ENCODE data around the gene MSH6. TPM values are rescaled to one million over a fixed set of nuclear protein-coding genes. Genes with fewer than 3 reads are reported as not detected.

The MSH6 gene
- total RNA-seq, 2 experiments from 2014 or later, result 291 to 525 TPM

- TSS peak; percentile 98 for BruUV-seq (replicated peaks)
- no peaks in the 10 kb centered on the region for H3K9me2 ChIP-seq (ENCODE audit: insufficient read depth, low read length)
- H4K20me1 ChIP-seq (ENCODE audit: insufficient read depth, low read length), result no peaks in the 10 kb centered on the region
- peaks cover 82% of the 10 kb centered on the region for H3K4me1 ChIP-seq (ENCODE audit: insufficient read depth, low read length, poor library complexity, severe bottlenecking)
- 0 out of 2 replicates have a peak, but pooled peaks cover 3% of the 10 kb centered on the region for H3K9me3 ChIP-seq (ENCODE audit: low read length)
- peak overlapping the region; percentile 94 for H3K27ac ChIP-seq (ENCODE audit: low read depth, low read length, poor library complexity, severe bottlenecking)
- H3K36me3 ChIP-seq (ENCODE audit: insufficient read depth, low read length), result peaks cover 90% of the 10 kb centered on the region
- intact Hi-C loops (cut with micrococcal nuclease; ENCODE audit: unreplicated experiment), result no loop called here
- CTCF ChIA-PET (ENCODE audit: unreplicated experiment), result interaction anchor here (0.9 to 2.2 kb wide), 4 partner anchors 10 to 33 kb away, joined by 3 to 9 read pairs (median 5); no protein-coding TSS in a partner anchor
- H2AFZ ChIP-seq (ENCODE audit: low read length), result no peak overlapping the region
- peak overlapping the region; percentile 28 for H3K4me3 ChIP-seq (ENCODE audit: low read depth, low read length, poor library complexity, severe bottlenecking)
- peaks cover 88% of the 10 kb centered on the region for H3K79me2 ChIP-seq (ENCODE audit: insufficient read depth, low read depth, low read length)
- DNase-seq (ENCODE audit: low spot score), result no peak
- POLR2A ChIA-PET, result interaction anchor here (0.6 to 6.3 kb wide), 18 partner anchors 9 to 77 kb away, joined by 3 to 78 read pairs (median 5); partner anchors contain the start of gene MSH6
- no peak for TF ChIP-seq EZH2phosphoT487 (IDR thresholded peaks at IDR 0.05; ENCODE audit: borderline replicate concordance, low read depth, low read length)
- TF ChIP-seq, protein P1, sequence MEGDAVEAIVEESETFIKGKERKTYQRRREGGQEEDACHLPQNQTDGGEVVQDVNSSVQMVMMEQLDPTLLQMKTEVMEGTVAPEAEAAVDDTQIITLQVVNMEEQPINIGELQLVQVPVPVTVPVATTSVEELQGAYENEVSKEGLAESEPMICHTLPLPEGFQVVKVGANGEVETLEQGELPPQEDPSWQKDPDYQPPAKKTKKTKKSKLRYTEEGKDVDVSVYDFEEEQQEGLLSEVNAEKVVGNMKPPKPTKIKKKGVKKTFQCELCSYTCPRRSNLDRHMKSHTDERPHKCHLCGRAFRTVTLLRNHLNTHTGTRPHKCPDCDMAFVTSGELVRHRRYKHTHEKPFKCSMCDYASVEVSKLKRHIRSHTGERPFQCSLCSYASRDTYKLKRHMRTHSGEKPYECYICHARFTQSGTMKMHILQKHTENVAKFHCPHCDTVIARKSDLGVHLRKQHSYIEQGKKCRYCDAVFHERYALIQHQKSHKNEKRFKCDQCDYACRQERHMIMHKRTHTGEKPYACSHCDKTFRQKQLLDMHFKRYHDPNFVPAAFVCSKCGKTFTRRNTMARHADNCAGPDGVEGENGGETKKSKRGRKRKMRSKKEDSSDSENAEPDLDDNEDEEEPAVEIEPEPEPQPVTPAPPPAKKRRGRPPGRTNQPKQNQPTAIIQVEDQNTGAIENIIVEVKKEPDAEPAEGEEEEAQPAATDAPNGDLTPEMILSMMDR (conservative IDR thresholded peaks at IDR 0.05; ENCODE audit: low read length), result 0 out of 2 replicates have a peak, but pooled peaks have one; percentile 5
- peak overlapping the region; percentile 50 for H3K4me2 ChIP-seq (ENCODE audit: low read length)
These were observed 47.6 kb upstream of the MSH6 start for GRCh38 chr2:47735136-47735869.

DNA sequence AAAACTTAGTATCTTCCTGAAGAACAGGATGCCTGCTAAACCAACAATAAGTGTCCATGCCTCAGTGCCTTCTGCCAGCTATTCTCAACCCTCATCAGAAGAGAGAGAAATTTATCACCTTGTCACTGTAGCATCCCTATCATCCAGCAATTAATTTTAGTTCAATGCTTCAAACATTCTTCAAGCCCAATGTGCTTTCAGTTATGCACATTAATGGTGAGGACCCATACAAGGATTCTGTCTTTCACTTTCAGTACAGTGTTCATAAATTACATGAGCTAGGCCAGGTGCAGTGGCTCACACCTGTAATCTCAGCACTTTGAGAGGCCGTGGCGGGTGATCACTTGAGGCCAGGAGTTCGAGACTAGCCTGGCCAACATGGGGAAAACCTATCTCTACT, 47.0 kb upstream of the MSH6 start:
- peak overlapping the region; percentile 50 for H3K4me2 ChIP-seq (ENCODE audit: low read length)
- H3K79me2 ChIP-seq (ENCODE audit: insufficient read depth, low read depth, low read length), result peaks cover 84% of the 10 kb centered on the region
- no peaks in the 10 kb centered on the region for H4K20me1 ChIP-seq (ENCODE audit: insufficient read depth, low read length)
- TF ChIP-seq EZH2phosphoT487 (IDR thresholded peaks at IDR 0.05; ENCODE audit: borderline replicate concordance, low read depth, low read length), result no peak
- POLR2A ChIA-PET, result interaction anchor here (0.6 to 6.3 kb wide), 18 partner anchors 9 to 80 kb away, joined by 3 to 78 read pairs (median 5); partner anchors contain the start of gene MSH6
- no TSS peak for BruUV-seq (replicated peaks)
- peaks cover 90% of the 10 kb centered on the region for H3K36me3 ChIP-seq (ENCODE audit: insufficient read depth, low read length)
- H3K9me3 ChIP-seq (ENCODE audit: low read length), result 0 out of 2 replicates have a peak, but pooled peaks cover 4% of the 10 kb centered on the region
- peak overlapping the region; percentile 94 for H3K27ac ChIP-seq (ENCODE audit: low read depth, low read length, poor library complexity, severe bottlenecking)
- peak; percentile 83 for DNase-seq (ENCODE audit: low spot score)
- intact Hi-C loops (cut with micrococcal nuclease; ENCODE audit: unreplicated experiment), result loop anchor here (2.0 kb wide), 1 partner anchor 17 kb away; no protein-coding TSS in a partner anchor
- H3K9me2 ChIP-seq (ENCODE audit: insufficient read depth, low read length), result no peaks in the 10 kb centered on the region
- H3K4me1 ChIP-seq (ENCODE audit: insufficient read depth, low read length, poor library complexity, severe bottlenecking), result peaks cover 87% of the 10 kb centered on the region
- H3K4me3 ChIP-seq (ENCODE audit: low read depth, low read length, poor library complexity, severe bottlenecking), result peak overlapping the region; percentile 28
- CTCF ChIA-PET (ENCODE audit: unreplicated experiment), result interaction anchor here (0.9 to 2.2 kb wide), 5 partner anchors 9 to 34 kb away, joined by 3 to 9 read pairs (median 4); no protein-coding TSS in a partner anchor
- H2AFZ ChIP-seq (ENCODE audit: low read length), result no peak overlapping the region

DNA sequence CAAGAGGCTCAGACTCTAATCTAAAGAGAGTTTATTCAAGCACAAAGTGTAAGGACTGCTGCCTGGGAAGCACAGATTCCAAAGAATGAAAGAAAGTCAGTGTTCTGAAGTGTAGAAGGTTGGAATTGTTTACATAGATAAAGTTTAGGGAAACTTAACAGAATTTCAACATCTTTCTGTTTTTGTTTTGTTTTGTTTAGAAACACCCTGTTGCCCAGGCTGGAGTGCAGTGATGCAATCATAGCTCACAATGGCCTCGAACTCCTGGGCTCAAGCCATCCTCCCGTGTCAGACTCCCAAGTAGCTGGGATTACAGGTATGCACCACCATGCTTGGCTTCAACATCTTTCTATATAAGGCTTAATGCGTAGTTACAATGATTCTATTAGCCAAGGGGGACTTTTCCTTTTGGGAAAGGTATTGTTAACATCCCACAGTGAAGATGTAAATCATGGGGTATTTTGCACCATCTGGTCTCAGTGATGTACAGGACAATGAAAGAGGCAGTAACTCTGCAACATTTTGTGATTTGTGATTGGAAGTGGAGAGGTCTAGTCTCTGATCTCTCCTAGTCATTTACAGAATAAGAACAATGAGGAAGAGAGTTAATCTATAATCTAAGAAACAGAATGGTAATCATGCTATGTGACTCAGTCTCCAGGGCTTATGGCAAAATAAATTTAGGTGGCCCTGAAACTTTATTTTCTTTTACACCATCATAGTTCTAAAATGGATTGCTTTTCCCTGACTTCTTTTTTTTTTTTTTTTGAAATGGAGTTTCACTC, 45.6 kb upstream of the MSH6 start:
- ChIA-PET CTCF (ENCODE audit: unreplicated experiment) (no interaction called here), POLR2A (interaction anchor here (1.0 to 5.1 kb wide), 10 partner anchors 12 to 47 kb away, joined by 4 to 78 read pairs (median 18); no protein-coding TSS in a partner anchor)
- Histone ChIP-seq H3K9me3 (ENCODE audit: low read length) (0 out of 2 replicates have a peak, but pooled peaks cover 4% of the 10 kb centered on the region), H4K20me1 (ENCODE audit: insufficient read depth, low read length) (no peaks in the 10 kb centered on the region), H3K79me2 (ENCODE audit: insufficient read depth, low read depth, low read length) (peaks cover 83% of the 10 kb centered on the region), H3K27ac (ENCODE audit: low read depth, low read length, poor library complexity, severe bottlenecking) (peak overlapping the region; percentile 94), H3K4me3 (ENCODE audit: low read depth, low read length, poor library complexity, severe bottlenecking) (no peak overlapping the region), H3K4me2 (ENCODE audit: low read length) (peak overlapping the region; percentile 50), H3K9me2 (ENCODE audit: insufficient read depth, low read length) (no peaks in the 10 kb centered on the region), H3K4me1 (ENCODE audit: insufficient read depth, low read length, poor library complexity, severe bottlenecking) (peaks cover 95% of the 10 kb centered on the region), H3K36me3 (ENCODE audit: insufficient read depth, low read length) (peaks cover 90% of the 10 kb centered on the region), H2AFZ (ENCODE audit: low read length) (no peak overlapping the region)
- BruUV-seq (replicated peaks), result no TSS peak
- intact Hi-C loops (cut with micrococcal nuclease; ENCODE audit: unreplicated experiment), result loop anchor here (2.0 kb wide), 1 partner anchor 19 kb away; no protein-coding TSS in a partner anchor
- DNase-seq (ENCODE audit: low spot score), result no peak
- no peak for TF ChIP-seq EZH2phosphoT487 (IDR thresholded peaks at IDR 0.05; ENCODE audit: borderline replicate concordance, low read depth, low read length)
- TF ChIP-seq, protein P1 (conservative IDR thresholded peaks at IDR 0.05; ENCODE audit: low read length), result no peak

Measured in OCI-LY7 (cell line).